Right hindlimb (tissue), 1 donor: ENCODE measurements around the gene TAF6.
A peak's percentile ranks its signal among the peaks of the same experiment; 100 is the strongest.

Experiments
- DNase-seq: peaks from one replicate; pipeline ENCODE4 v3.0.0-alpha.2; 2018

Gene TAF6

GRCh38 chr7:100091411-100092181 lies 27.6 kb downstream of the TAF6 start:
- DNase-seq = no peak

GRCh38 chr7:100090527-100091410 lies 28.4 kb downstream of the TAF6 start:
- no peak for DNase-seq

DNA sequence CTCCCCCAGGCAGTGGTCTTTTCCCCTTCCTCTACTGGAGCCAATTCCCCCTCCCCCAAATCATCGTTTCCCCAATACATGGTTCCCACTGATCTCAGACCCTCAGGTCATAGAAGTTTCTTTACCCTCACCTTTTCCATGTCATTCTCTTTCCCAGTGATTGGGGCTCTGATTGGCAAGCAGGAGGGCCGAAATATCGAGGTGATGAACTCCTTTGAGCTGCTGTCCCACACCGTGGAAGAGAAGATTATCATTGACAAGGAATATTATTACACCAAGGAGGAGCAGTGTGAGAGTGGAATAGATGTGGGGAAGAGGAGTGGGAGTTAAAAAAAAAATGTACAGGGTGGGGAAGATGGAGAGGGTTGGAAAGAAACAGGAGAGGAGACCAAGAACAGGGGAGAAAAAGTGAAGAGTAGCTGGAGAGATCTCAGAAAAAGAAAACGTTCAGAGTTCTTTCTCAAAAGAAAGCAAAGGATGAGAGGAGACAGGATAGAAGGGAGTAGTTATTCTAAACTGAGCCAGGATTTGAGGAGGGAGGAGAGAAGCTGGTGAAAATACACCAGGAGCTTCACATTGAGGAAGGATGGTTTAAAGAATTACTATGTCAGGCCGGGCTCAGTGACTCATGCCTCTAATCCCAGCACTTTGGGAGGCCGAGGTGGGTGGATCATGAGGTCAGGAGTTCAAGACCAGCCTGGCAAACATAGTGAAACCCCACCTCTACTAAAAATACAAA lies 29.5 kb downstream of the TAF6 start:
- no peak for DNase-seq

DNA sequence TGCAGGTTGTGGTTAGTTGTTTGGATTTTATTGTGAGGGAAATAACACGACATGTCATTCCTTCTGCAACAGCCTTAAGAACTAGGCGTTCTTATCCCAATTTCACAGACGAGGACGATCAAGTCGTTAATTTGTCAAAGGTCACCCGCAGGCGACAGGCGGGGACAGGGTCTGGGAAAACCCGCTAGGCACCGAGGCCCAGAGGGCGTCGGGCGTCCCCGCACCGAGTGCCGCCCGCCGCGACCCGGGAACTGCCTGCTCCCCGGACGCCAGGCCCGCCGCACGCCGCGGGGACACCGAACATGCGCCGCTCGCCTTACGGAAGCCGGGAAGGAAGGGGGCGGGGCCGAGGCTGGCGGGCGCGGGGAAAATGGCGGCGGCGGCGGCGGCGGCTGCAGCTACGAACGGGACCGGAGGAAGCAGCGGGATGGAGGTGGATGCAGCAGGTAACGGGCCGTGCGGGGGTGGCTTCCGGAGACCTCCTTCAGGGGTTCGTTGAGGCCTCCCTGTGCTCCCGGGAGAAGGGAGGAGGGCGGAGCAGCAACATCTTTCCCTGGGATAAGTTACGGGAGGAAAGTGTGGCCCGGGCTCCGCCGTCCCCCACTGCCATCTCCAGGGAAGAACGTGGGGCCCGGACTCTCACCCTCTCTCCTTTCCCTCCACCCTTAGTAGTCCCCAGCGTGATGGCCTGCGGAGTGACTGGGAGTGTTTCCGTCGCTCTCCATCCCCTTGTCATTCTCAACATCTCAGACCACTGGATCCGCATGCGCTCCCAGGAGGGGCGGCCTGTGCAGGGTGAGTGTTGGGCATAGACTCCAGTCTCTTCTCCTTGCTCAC lies 30.3 kb downstream of the TAF6 start, which contains the start of gene COPS6:
TSS of gene COPS6 (plus strand) at position 349 of the 837 bp plus-strand sequence. CDS start at position 371, 22 bp downstream.
- peak; percentile 86 for DNase-seq

GRCh38 chr7:100088095-100088620 lies 31.0 kb downstream of the TAF6 start:
- DNase-seq = no peak

DNA sequence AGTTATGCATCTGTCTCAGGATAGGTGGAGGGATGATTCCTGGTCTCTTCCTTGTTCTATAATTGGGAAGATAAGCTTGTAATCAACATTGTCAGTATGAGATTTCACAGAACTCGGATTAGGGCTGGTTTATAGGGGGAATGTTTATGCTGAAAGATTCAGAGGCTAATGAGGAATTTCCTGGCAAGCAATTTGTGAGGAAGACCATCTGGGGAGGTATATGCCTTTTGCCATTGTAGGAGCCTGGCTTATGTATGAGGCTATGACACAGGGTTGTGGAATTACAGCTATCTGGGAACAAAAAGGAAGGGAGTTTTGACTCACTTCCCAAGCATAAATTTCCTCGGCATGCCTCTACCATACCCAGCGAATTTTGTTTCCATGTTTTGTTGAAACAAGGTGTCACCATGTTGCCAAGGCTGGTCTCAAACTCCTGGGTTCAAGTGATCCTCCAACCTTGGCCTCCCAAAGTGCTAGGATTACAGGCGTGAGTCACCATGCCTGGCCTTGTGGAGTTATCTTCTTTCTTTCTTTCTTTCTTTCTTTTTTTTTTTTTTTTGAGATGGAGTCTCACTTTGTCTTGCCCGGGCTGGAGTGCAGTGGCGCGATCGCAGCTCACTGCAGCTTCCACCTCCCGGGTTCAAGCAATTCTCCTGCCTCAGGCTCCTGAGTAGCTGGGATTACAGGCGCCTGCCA lies 32.0 kb downstream of the TAF6 start:
- no peak for DNase-seq

DNA sequence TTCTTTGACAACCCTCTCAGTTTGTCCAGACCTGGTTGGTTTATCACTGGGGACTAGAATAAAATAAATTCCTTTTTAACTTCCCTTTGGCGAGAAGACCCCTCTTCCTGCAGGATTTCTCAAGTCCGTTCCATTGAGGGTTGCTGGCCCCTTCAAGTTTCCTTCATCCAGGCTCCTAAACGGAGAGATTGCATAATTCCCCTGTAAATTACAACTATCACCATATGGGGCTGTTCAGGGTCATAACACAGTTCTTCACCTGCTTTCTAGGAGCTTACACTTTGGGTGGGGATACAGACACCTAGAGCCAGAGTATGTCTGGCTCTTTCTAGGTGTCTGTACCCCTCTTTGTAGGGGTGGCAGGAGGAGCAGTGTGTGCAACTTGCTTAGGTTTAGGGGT lies 33.6 kb downstream of the TAF6 start:
- DNase-seq = no peak

DNA sequence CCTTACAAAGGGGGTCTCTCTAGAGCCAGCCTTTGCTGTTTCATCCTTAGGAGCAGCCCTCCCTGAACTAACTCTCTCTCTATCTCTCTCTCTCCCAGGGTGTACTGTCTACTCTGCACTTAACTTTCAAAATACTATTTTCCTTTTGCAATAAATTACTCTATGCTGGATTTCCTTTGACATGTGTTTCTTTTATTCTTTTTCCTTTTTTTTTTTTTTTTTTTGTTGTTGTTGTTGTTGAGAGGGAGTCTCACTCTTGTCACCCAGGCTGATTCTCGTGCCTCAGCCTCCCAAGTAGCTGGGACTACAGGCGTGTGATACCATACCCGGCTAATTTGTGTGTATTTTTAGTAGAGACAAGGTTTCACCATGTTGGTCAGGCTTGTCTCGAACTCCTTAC lies 36.2 kb downstream of the TAF6 start:
- DNase-seq = no peak

- peak; percentile 99 for DNase-seq
These were observed 37.5 kb downstream of the TAF6 start, which contains the start of gene ZNF3 for GRCh38 chr7:100081535-100082102. ZNF3 (minus strand) TSS chr7:100081723; CDS start chr7:100077357, 4,366 bp downstream.

DNA sequence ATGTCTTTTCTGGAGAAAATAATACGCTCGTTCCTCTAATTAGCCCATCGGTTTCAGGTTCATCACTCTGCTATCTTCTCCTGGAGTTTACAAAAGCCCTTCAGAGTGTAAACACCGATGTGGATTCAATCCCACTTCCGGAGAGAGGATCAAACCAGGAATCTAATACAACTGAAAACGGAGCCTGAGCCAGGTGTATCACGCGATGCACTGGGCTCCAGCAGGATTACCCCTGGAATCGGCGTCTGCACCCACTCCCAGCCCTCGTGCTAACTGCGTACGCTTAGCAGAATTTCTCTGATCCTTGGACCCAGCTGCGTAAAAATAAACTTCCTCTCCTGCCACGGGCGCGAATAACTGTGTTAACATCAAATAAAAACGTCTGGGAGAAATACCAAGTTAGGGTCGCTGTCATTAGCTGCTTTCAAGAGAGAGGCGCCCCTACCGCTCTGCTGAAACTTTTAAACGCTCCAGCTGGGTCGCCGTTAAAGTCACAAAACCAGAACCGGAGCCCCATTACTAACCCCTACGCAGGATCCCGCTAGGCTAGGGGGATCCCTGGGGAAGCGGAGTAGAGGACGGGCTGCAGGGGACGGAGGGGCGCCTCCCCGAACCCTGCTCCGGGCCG lies 38.1 kb downstream of the TAF6 start:
- DNase-seq = no peak

DNA sequence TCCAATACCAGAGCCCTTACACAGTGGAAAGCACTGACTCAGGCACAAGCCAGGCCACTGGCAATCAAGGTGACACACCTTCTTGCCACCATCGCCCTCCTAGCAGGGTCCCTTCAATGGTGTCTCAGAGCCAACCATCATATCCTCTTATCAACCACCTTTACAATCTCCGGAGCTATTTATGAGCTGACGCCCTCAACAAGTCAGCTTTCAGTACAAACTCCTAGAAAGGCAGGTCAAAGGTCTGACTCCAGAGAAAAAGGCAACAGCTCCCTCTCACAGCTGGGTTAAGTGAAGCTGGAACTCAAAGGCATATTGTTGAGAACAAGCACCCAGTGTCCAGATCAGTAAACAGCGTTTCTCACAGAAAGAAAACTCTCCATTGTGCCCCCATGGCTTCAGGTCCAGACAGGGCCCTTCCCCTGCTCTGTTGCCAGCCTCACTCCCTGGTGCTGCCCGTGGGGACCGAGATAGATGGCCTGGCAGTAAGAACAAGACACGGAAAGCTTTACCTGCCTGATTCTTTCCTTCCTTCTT lies 40.1 kb downstream of the TAF6 start:
- no peak for DNase-seq

DNA sequence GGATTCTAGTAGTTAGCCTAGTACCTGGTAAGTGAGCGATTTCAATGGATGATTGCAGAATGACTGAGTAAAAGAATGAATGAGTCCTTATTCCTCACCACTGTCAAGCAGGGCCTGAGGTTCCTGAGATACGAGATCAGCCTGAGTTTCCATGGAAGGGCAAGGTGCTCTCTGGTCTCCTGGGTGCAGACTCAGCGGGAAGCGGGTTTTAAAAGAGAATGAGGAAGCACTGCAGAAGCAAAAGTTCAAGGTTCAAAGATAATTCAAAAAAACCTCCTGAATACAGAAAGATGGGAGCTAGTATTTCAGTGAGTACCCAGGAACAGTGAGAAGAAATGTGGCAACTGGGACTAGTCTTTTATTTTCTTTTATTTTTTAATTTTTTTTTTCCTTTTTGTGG lies 42.0 kb downstream of the TAF6 start:
- no peak for DNase-seq

DNA sequence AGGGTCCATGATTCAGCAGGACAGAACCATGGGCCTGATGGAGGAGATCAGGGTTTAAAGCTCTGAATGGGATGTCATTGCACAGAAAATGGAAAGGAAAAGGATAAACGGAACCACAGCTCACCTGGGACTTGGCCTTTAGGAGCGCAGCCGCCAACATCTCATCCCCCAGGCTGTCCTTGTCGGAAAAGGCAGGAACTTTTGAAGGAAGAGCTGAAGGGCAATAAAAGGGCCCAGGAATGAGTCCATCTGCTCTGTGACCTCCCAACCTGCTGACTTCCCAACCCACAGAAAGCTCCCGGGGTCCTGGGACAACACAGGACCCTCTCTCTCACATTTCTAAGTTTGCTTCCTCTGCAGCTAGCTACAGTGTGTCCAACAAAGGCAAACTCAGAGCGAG lies 43.7 kb downstream of the TAF6 start:
- no peak for DNase-seq

DNA sequence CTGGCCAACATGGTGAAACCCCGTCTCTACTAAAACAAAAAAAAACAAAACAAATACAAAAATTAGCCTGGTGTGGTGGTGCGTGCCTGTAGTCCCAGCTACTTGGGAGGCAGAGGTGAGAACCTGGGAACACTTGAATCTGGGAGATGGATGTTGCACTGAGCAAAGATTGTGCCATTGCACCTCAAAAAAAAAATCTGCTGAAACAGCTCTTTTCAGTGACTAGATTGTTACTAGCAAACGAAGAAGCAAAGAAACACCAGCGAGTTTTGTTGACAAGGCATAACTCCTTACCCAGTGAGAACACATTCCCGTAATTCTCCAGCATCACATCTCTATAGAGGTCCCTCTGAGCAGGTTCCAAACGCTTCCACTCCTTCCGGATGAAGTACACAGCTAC lies 44.3 kb downstream of the TAF6 start:
- DNase-seq = no peak

- DNase-seq = no peak
These were observed 46.7 kb downstream of the TAF6 start for GRCh38 chr7:100072462-100072861.

GRCh38 chr7:100071018-100071723 lies 48.0 kb downstream of the TAF6 start:
- no peak for DNase-seq

- DNase-seq = no peak
These were observed 49.2 kb downstream of the TAF6 start for GRCh38 chr7:100069991-100070390.

DNA sequence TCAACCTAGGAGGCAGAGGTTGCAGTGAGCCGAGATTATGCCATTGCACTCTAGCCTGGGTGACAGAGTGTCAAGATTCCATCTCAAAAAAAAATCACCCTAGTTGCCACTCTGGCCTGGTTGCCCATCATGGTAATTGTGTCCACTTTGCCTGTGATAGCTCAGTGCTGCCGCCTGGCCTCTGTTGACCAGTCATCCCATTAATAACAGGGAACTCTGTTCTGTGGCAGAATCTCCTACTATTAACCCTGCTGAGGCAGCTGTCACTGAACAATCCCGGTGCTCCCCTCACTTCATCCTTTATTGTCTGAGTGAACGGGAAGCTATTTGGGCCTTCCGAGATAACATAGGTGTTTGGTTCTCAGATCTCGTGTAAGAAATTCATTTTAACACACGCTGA lies 52.2 kb downstream of the TAF6 start:
- no peak for DNase-seq

DNA sequence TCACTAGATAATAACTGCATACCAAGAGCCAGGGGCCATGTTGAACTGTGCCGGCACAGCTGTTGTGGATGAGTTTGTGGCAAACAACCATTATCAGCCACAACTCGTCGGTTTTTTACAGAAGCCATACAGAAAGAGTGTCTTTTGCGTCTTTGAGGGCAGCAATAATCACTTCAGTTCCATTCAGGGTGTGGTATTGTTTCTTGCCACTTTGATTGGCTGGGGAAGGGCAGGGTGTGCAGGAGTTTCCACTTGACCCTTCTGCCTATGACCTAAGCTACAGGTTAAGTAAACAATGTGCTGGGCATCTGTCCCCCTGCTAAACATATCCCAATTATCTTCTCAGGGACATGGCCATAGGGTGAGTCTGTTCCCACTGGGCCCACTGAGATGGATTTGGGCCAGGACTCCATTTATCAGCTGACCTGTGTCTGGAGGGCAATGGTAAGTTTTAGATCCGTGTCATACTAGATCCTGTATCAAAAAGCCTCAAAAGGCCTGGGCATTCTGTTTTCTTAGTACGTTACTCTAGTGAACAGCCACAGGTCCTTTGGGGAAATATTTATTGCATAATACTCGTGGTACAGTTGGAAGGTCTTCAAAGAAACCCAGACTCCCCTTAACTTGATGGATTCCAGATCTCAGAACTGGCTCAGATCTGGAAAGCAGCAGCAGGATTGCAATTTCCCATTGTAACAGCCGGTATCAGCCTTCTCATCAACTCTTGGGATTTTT lies 53.5 kb downstream of the TAF6 start:
- no peak for DNase-seq
